HG03342 (cell line): ENCODE data around the gene RAB3GAP2.
"Not testable (repeated sequence)": the region's sequence is repeated elsewhere in the genome, so short reads cannot be mapped to it uniquely, and the experiment has no call there.

Source experiments
- ATAC-seq: cut with Tn5 transposase; IDR thresholded peaks from one replicate; pipeline ENCODE4 v1.9.1; 2021; ENCODE audit warnings: mild to moderate bottlenecking, moderate library complexity; ENCODE audit not compliant: unreplicated experiment

Gene RAB3GAP2

DNA sequence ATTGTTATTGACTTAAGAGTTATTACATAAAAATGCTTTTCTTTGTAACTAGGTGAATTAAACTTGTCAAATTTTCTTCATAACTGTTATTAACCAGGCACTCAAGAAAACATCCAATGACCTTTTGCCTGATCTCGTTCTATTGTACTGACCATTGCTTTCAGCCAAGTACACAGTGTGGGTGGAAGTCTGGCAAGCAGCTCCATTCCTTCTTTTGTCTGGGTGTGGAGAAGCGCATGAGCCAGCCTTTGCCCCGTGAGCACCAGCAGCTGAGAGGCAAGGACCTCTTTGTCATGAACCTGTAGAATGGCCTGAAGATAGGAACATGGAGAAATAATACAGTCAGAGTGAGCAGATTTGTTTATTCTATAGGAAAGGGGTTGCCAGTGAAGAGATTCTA, 120.8 kb downstream of the RAB3GAP2 start:
- ATAC-seq: no peak

DNA sequence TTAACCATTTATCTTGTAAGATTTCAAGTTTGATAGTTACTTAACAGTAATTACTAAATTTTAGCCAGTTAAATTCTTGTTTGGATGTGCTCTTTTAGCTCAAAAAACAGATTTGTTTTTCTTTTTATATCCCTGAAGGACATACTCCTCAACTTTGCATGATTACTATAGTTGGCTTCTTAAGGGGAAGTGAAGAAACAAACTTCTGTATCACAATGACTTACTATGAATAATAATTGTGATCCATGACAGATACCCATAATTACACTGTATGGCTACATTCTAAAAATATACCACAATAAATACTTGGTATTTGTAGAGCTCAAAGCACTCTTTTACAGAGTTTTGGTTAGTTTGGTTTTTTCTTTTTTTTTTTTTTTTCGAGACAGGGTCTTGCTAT, 122.5 kb downstream of the RAB3GAP2 start:
- ATAC-seq: peak; percentile 72

DNA sequence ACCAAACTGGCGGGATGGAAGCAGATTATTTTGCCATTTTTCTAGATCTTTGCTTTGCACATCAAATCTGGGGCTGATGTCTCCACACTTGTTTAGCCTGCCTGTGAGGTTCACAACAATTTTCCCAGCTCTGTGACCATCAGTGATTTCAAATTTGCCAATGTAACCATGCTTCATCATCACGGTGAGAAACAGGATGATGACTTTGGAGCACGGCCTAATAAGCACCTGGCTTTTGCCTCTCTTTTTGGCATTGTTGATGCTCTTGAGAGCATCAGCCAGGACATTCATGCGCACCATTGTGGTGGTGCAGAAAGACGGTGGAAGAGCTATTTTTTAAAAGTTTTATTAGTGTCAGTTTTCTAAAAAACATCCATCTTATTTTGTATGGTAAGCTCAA, 128.2 kb downstream of the RAB3GAP2 start:
- no peak for ATAC-seq

DNA sequence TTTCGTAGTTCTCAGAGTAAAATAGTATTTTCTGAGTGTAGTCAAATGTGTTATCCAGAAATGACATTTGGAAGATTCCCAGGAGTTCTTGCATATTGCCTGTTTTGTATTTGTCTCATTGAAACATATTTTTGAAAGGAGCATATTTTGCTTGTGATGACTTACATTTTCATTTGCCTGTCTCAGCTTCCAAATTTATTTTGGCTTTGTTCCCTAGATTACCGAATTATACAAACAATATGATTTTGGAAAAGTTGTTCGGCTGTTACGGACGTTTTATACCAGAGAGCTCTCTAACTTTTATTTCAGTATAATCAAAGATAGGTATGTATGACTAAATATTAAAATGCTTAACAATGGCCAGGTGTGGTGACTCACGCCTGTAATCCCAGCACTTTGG, 132.3 kb downstream of the RAB3GAP2 start:
- ATAC-seq: no peak

DNA sequence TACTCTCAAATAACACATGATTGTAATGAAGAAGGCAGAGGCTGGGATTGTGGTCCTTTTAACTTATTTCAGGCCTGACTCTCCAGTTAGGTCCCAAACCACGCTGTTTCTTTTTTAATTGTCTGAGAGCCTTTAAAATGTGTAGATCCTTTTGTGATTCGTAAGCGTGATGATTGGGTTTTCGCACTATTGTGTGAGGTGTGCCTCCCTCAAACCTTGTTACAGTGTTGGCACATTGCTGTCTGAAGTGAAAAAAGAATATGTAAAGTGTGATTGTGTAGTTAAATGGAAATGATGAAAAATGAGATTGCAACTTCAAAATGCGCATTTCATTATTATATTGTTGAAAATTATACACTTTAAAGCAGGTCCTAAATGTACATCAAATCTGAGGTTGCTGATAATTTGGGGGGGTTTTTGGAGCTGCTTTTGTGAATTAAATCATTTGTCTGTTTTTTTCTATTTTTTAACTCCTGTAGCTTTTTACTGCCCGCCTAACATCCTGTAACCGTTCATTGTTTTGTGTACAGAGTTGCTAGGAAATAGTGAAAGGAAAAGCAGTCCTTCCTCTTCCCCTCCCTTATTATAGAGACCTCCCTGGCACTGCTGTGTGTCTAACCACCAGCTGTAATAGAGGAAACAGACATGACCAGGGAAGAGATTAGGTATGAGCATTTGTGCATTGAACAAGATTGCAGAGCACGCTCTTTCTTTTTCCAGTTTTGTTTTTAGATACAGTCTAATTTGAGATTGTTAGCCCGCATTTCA, 135.1 kb downstream of the RAB3GAP2 start:
- peak; percentile 73 for ATAC-seq

DNA sequence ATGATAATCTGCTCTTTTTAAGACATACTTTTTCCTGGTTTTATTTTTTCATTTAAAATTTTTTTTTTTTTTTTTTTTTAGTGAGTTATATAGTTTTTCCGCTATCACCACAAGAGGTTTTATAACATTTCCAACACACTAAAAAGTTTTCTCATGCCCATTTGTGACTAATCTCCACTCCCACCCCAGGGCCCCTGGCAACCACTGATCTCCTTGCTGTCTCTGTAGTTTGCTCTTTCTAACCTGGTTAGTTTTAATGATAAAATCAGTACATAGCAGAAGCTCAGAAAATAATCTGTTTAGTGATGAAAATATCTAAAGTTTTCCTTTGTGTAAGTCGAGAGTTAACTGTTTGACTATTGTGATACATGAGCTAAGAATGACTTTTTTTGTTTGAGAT, 136.5 kb downstream of the RAB3GAP2 start:
- no peak for ATAC-seq

DNA sequence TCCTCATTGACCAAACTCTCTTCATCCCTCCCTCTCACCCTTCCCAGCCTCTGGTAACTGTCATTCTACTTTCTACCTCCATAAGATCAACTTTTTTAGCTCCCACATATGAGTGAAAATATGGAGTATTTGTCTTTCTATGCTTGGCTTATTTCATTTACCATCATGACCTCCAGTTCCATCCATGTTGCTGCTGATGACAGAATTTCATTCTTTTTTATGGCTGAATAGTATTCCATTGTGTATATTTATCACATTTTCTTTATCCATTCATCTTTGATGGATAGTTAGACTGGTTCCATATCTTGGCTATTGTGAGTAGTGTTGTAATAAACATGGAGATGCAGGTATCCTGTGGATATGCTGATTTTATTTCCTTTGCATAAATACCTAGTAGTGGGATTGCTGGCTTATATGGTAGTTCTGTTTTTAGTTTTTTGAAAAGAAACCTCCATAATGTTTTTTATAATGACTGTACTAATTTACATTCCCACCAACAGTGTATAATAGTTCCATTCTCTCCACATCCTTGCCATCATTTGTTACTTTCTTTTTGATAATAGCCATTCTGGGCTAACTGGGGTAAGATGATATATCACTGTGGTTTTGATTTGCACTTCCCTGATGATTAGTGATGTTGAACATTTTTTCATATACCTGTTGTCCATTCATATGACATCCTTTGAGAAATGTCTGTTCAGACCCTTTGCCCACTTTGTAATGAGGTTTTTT, 142.6 kb downstream of the RAB3GAP2 start:
- ATAC-seq: no peak

DNA sequence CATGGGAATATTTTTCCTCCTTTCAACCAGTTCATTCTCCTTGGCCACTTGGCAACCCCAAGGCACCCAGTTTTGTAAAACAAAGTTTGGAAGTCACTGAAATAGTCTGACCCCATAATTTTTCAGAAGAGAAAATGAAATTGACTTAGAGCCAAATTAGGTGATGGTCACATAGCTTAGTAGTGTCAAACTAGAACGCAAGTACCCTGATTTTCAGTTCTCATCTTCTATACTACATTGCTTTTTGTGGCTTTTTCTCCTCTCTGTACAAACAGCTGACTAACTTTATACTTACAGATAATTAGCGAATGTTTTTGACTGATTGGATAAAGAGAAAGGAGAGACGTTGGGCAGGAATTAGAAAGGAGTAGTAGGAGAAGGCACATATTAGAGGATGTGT, 145.2 kb downstream of the RAB3GAP2 start:
- ATAC-seq: no peak

DNA sequence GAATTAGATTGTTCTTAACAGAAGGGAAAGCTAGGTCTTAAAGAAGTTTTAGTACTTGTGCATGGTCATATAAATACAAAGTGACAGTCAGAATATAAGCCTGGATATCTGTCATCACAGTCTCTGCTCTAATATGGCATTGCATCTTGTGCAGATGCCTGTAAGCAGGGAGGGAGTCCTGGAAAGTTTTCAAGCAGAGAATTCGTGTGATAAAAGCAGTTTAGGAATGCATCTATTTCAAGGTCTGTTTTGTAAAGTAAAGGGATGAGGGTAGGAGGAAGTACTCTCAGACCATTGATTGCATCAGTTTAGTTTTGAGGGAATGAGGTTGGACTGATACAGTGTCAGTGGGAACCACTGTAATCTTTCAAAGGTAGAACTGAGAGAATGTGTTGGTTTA, 147.7 kb downstream of the RAB3GAP2 start:
- no peak for ATAC-seq

DNA sequence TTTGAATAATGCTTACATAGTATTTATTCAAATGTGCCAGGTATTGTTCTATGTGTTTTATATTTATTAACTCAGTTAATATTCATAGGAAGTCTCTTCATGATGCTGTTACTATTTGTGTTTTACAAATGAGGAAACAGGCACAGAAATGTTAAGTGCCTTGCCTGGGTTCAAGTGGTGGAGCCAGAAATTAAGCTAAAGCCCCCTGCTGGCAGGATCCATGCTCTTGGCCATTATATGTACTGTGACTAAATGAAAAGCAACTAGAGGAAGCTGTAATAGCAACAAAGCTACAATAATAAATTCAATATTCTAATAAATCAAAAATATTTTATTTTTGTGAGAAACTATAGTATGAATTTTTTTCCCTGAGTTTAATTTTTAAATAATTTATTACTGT, 148.4 kb downstream of the RAB3GAP2 start:
- ATAC-seq: no peak

DNA sequence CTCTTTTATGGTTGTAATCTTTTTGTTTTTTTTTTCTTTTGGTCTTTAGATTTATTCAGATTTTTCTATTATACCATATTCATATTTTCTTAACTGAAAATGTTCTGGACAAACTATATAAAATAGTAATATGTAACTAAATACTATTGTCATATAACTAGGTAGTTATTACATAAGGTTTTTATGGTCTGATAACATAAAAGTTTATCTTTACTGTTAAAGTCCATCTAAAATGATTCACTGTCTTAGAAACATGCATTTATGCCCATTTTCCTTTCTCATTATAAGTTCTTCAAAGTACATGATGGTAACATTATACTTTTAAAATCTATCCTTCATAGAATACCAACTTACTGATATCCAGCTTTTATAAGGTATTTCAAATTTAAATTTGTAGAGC, 149.2 kb downstream of the RAB3GAP2 start:
- ATAC-seq: no peak

DNA sequence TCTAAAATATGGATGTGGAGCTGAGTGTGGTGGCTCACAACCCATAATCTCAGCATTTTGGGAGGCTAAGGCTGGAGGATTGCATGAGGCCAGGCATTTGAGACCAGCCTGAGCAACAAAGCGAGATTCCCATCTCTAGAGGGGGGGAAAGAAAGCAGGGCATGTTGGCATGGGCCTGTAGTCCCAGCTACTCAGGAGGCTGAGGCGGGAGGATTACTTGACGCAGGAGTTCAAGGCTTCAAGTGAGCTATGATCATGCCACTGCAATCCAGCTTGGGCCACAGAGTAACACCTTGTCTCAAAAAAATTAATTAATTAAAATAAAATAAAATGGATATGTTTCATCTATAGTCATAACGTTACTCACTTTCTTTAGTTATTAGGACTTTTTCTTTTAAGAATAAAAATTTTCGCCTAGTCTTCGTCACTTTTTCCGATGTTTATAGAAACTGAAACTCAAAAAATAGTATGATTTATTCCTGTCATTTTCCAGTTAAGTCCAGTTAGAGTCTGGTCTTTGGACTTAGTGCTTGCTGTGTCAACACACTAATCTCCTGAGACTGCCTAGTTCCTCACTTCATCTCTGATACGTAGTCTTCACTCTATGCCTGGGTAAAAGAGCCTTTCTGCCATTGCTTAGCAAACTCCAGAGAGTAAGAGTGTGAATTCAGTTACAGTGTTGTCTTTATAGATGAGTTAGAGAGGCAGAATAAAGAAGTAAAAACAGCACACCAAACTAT, 150.3 kb downstream of the RAB3GAP2 start:
- ATAC-seq: no peak

DNA sequence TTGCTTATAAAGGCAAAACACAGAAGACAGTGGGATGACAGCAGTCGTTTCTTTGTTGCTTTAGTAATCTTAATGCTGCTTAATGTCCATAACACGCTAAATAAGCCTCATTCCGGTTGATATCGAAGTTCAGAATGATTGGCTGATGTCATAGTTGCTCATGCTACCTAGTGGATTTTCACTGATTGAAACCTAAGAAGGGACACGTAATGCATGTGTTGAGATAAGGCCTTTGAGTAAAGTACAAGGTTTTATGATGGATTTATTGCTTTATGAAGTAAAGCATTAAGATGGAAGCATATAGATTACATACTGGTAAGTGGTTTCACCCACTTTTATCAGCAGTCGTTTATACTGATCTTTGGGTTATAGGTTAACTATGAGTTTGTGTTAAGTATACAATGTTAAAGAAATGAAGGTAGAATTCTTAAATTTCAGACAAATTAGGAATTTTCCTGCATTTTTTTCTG, 153.2 kb downstream of the RAB3GAP2 start:
- no peak for ATAC-seq

DNA sequence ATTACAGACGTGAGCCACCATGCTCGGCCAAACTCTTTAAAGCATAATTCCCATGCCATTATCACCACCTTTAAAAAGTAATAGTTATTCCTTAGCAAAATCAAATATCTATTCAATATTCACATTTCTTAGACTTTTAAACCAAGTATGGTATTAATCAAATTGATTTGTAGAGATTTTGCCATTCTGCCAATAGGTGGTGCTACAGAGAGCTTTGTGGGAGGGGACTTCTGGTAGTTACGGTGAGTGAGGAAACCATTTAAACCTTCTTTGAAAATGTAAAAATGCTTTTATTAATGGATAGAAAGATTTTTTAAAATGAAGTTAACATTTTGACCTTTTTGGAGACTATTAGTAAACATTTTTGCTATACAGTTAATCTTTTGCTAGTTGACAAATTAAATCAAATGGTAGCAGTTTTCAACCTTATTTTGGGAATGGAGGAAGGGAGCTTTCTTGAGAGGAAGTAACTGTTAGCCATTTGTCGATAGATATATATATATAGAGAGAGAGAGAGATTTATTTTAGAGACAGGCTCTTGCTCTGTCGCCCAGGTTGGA, 159.0 kb downstream of the RAB3GAP2 start:
- ATAC-seq: peak; percentile 73

DNA sequence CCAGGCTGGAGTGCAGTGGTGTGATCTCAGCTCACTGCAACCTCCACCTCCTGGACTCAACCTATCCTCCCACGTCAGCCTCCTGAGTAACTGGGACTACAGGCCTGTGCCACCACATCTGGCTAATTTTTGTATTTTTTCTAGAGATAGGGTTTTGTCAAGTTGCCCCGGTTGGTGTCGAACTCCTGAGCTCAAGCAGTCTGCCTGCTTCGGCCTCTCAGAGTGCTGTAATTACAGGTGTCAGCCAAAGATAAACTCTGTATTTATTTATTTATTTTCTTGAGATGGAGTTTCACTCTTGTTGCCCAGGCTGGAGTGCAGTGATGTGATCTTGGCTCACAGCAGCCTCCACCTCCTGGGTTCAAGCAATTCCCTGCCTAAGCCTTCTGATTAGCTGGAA, 159.7 kb downstream of the RAB3GAP2 start:
- not testable (repeated sequence) for ATAC-seq

DNA sequence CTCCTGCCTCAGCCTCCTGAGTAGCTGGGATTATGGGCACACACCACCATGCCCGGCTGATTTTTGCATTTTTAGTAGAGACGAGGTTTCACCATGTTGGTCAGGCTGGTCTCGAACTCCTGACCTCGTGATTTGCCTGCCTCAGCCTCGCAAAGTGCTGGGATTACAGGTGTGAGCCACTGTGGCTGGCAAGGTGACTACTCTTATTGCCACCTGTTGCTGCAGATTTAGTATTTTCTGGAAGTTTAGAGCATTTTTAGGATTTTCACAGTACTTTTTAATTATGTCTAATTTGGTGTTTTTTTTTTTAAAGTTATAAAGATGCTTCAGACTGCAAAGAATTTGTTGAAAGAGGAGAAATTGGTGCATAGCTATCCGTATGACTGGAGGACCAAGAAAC, 161.8 kb downstream of the RAB3GAP2 start:
- not testable (repeated sequence) for ATAC-seq

DNA sequence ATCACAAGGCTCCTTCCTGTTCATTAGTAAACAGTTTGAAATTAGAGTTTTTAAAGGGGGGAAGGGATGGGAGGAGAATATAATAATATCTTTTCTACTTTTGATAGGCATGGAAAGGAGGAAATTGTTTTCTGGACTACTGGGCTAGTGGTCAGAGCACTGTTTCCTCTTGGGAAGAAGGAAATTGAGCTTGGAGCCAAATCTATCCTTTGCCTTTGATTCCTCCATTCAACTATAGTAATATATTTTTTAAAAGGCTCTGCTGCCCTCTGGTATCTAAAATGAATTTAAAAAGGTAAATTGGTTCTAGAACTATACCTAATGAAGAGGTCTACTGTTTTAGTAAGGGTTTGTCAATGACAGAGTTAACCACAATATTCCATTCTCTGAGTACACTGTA, 172.4 kb downstream of the RAB3GAP2 start:
- ATAC-seq: no peak
